DOHH2 (cell line): ENCODE results near the gene URM1.

Experiments
- H3F3A ChIP-seq: fragments of 200-600 bp; sonication (generic), shearing (Covaris generic); 2 replicates; pipeline ENCODE4 v1.6.0; 2016; ENCODE audit warnings: antibody characterized with exemption, mild to moderate bottlenecking; ENCODE audit not compliant: control insufficient read depth, insufficient read depth
- H3K27ac ChIP-seq: fragments of 200-600 bp; sonication (generic); 2 replicates; pipeline ENCODE4 v1.5.1; 2014; ENCODE audit warnings: low read depth, mild to moderate bottlenecking, low read length, moderate library complexity
- H3K27me3 ChIP-seq: fragments of 200-600 bp; sonication (generic); 2 replicates; pipeline ENCODE4 v1.6.1; 2014; ENCODE audit warnings: mild to moderate bottlenecking, low read length, mixed read lengths; ENCODE audit not compliant: control insufficient read depth
- H3K36me3 ChIP-seq: fragments of 200-600 bp; sonication (generic); 2 replicates; pipeline ENCODE4 v1.6.1; 2014; ENCODE audit warnings: mild to moderate bottlenecking, low read length, moderate library complexity, mixed read lengths; ENCODE audit not compliant: control insufficient read depth
- H3K4me1 ChIP-seq: fragments of 200-600 bp; sonication (generic); 2 replicates; pipeline ENCODE4 v1.6.1; 2014; ENCODE audit warnings: mild to moderate bottlenecking, low read length, mixed read lengths; ENCODE audit not compliant: control insufficient read depth
- H3K4me2 ChIP-seq: fragments of 200-600 bp; sonication (generic); 2 replicates; pipeline ENCODE4 v1.6.0; 2014; ENCODE audit warnings: mild to moderate bottlenecking, low read length, moderate library complexity
- H3K4me3 ChIP-seq: fragments of 200-600 bp; sonication (generic); 2 replicates; pipeline ENCODE4 v1.5.1; 2014; ENCODE audit warnings: mild to moderate bottlenecking, low read length, mixed read lengths
- H3K79me2 ChIP-seq: fragments of 200-600 bp; sonication (generic); 2 replicates; pipeline ENCODE4 v1.6.1; 2014; ENCODE audit warnings: mild to moderate bottlenecking, low read length, mixed read lengths; ENCODE audit not compliant: control insufficient read depth
- H3K9me2 ChIP-seq: fragments of 200-600 bp; sonication (generic); replicated peaks from 2 replicates; pipeline ENCODE4 v1.6.1; 2014; ENCODE audit warnings: mild to moderate bottlenecking, low read length, mixed read lengths; ENCODE audit not compliant: control insufficient read depth
- H3K9me3 ChIP-seq: fragments of 200-600 bp; sonication (generic); 2 replicates; pipeline ENCODE4 v1.6.1; 2014; ENCODE audit warnings: antibody characterized with exemption, low read length, mixed read lengths; ENCODE audit not compliant: control insufficient read depth, insufficient read depth
- H4K20me1 ChIP-seq: fragments of 200-600 bp; sonication (generic); 2 replicates; pipeline ENCODE4 v1.6.0; 2014; ENCODE audit warnings: low read depth, mild to moderate bottlenecking, antibody characterized with exemption, low read length, moderate library complexity; ENCODE audit not compliant: control insufficient read depth, insufficient read depth
- EZH2phosphoT487 ChIP-seq: fragments of 200-600 bp; sonication (generic); IDR thresholded peaks from 2 replicates; pipeline ENCODE4 v1.6.1; 2017; ENCODE audit warnings: borderline replicate concordance, mild to moderate bottlenecking, antibody characterized with exemption, low read length, moderate library complexity, mixed read lengths
- TF ChIP-seq, protein P1 (sequence below): fragments of 200-600 bp; sonication (generic); IDR thresholded peaks from one replicate; pipeline ENCODE4 v1.5.1; 2014; ENCODE audit warnings: antibody characterized with exemption, mild to moderate bottlenecking, low read depth, low read length; ENCODE audit not compliant: poor library complexity, severe bottlenecking

Gene URM1

GRCh38 chr9:128383007-128383753 lies 12.0 kb downstream of the URM1 start:
- Histone ChIP-seq H3K4me1 (no peaks in the 10 kb centered on the region), H3K4me2 (no peak overlapping the region), H4K20me1 (no peaks in the 10 kb centered on the region), H3K36me3 (peaks cover 55% of the 10 kb centered on the region), H3K4me3 (no peak overlapping the region), H3K79me2 (peaks cover 10% of the 10 kb centered on the region), H3K27ac (no peak overlapping the region), H3K9me3 (no peaks in the 10 kb centered on the region), H3F3A (no peaks in the 10 kb centered on the region), H3K9me2 (no peaks in the 10 kb centered on the region), H3K27me3 (no peaks in the 10 kb centered on the region)
- TF ChIP-seq EZH2phosphoT487, result no peak
- TF ChIP-seq, protein P1, sequence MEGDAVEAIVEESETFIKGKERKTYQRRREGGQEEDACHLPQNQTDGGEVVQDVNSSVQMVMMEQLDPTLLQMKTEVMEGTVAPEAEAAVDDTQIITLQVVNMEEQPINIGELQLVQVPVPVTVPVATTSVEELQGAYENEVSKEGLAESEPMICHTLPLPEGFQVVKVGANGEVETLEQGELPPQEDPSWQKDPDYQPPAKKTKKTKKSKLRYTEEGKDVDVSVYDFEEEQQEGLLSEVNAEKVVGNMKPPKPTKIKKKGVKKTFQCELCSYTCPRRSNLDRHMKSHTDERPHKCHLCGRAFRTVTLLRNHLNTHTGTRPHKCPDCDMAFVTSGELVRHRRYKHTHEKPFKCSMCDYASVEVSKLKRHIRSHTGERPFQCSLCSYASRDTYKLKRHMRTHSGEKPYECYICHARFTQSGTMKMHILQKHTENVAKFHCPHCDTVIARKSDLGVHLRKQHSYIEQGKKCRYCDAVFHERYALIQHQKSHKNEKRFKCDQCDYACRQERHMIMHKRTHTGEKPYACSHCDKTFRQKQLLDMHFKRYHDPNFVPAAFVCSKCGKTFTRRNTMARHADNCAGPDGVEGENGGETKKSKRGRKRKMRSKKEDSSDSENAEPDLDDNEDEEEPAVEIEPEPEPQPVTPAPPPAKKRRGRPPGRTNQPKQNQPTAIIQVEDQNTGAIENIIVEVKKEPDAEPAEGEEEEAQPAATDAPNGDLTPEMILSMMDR, result no peak

GRCh38 chr9:128383791-128384190 lies 12.6 kb downstream of the URM1 start:
- no peaks in the 10 kb centered on the region for H3K4me1 ChIP-seq
- no peaks in the 10 kb centered on the region for H3K9me2 ChIP-seq
- H3K36me3 ChIP-seq, result peaks cover 57% of the 10 kb centered on the region
- no peaks in the 10 kb centered on the region for H3F3A ChIP-seq
- H3K79me2 ChIP-seq, result peaks cover 10% of the 10 kb centered on the region
- TF ChIP-seq, protein P1, result no peak
- no peak for TF ChIP-seq EZH2phosphoT487
- H3K4me3 ChIP-seq, result no peak overlapping the region
- H4K20me1 ChIP-seq, result no peaks in the 10 kb centered on the region
- H3K27ac ChIP-seq, result no peak overlapping the region
- H3K27me3 ChIP-seq, result no peaks in the 10 kb centered on the region
- no peak overlapping the region for H3K4me2 ChIP-seq
- H3K9me3 ChIP-seq, result no peaks in the 10 kb centered on the region

GRCh38 chr9:128384801-128385495 lies 13.8 kb downstream of the URM1 start:
- H3K4me1 ChIP-seq, result no peaks in the 10 kb centered on the region
- no peaks in the 10 kb centered on the region for H3K27me3 ChIP-seq

More at GRCh38 chr9:128384801-128385495, 13.8 kb downstream of the URM1 start:
- H3K36me3 ChIP-seq, result peaks cover 66% of the 10 kb centered on the region
- H3K79me2 ChIP-seq, result peaks cover 10% of the 10 kb centered on the region
- H3K4me2 ChIP-seq, result no peak overlapping the region
- H3K27ac ChIP-seq, result no peak overlapping the region
- H3K9me3 ChIP-seq, result no peaks in the 10 kb centered on the region
- no peaks in the 10 kb centered on the region for H3K9me2 ChIP-seq
- no peaks in the 10 kb centered on the region for H3F3A ChIP-seq
- no peak overlapping the region for H3K4me3 ChIP-seq
- no peaks in the 10 kb centered on the region for H4K20me1 ChIP-seq
- no peak for TF ChIP-seq EZH2phosphoT487
- TF ChIP-seq, protein P1, result no peak
